ENCODE data around the gene NTM.

The NTM gene

DNA sequence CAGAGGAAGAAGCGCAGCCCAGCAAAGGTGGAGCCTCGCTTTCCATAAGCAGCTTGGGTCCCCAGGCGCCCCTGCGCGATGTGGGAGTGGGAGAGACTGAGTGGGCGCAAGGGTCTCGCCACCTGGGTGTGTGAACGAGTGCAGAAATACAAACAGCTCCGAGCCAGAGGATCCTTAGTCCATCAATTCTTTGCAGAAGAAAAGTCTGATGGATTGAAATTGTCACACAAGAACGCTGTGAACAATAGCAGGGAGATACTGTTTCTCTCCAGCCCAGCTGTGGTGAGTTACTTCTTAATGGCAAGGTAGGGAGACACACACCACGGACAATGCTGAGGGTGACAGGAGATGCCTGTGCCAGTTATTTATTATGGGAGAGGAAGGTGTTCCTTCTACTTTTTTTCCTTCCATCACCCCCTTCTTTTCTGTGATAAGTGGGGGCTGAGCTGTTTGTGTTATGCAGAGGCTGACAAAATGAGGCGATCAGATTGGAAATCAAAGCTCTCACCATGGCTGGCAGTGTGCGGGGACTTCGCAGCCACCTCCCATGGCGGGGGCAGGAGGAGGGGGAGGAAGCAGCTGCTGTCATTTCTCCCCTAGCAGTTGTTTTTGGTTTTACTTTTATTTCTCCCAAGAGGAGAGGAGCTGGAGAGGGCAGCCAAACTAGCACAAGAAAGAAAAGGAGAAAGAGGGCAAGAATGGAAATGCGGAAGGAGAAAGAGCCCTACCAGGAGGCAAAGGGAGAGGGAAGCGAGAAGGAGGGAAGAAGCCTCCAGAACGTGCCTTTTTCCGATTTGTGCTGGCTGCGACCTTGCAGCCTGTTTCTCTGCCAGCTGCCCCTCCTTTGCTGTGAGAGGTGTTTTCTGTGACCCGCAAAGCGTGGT, 755.8 kb downstream of the NTM start (continued):
- TF ChIP-seq, protein P1, sequence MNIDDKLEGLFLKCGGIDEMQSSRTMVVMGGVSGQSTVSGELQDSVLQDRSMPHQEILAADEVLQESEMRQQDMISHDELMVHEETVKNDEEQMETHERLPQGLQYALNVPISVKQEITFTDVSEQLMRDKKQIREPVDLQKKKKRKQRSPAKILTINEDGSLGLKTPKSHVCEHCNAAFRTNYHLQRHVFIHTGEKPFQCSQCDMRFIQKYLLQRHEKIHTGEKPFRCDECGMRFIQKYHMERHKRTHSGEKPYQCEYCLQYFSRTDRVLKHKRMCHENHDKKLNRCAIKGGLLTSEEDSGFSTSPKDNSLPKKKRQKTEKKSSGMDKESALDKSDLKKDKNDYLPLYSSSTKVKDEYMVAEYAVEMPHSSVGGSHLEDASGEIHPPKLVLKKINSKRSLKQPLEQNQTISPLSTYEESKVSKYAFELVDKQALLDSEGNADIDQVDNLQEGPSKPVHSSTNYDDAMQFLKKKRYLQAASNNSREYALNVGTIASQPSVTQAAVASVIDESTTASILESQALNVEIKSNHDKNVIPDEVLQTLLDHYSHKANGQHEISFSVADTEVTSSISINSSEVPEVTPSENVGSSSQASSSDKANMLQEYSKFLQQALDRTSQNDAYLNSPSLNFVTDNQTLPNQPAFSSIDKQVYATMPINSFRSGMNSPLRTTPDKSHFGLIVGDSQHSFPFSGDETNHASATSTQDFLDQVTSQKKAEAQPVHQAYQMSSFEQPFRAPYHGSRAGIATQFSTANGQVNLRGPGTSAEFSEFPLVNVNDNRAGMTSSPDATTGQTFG (tag by site-specific recombination; IDR thresholded peaks at IDR 0.05; ENCODE audit: borderline replicate concordance): no peak

DNA sequence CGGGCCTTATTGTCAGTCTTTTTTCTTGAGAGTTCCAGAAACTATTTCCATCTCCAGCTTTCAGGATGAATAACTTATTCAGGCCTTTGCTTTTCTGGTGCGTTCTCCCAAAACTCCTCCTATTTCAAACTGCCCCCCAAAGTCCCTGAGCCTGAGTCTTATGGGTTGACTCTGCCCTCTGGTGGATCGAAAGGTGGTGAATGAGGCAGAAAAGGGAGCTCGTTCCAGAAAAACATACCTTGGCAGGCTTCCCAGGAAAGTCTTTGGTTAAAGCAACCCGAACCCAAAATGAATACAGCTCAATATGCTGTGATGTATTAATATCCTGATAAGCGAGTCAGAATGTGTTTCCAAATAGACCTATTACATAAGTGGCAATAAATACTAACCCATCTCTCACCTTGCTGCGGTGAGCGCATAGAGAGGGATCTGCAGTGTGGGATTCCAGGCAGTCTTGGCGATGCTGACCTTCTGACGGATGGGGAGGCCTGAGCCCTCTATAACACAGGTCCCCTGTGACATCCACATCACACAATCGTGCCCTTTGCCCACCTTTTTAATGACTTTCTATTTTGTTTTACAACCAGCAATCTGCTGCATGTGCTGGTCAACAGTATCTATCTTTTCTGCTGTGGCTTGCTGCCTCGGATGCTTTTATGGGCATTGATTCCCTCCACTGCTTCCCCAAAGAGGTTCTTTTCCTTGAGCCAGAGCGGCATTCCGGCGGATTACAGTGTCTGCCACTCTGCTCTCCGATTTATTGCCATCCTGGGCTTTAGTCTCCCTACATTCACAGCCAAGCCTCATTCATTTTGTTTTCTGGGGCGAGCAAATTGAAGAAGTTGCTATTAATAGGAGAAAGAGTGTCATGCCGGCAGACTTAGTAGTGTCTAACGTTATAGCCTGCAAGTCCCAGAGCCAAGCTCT, 756.8 kb downstream of the NTM start:
- no peaks in the 10 kb centered on the region for H3K9me3 ChIP-seq (ENCODE audit: control insufficient read depth, insufficient read depth, low read depth, low read length)
- TF ChIP-seq ZNF707 (tag by site-specific recombination; IDR thresholded peaks at IDR 0.05) (no peak), ZNF169 (tag by site-specific recombination; IDR thresholded peaks at IDR 0.05) (no peak), ZNF223 (tag by site-specific recombination; IDR thresholded peaks at IDR 0.05) (no peak), ZNF837 (tag by site-specific recombination; IDR thresholded peaks at IDR 0.05) (no peak), ZNF777 (tag by site-specific recombination; IDR thresholded peaks at IDR 0.05; ENCODE audit: borderline replicate concordance) (no peak), ZNF354C (tag by site-specific recombination; IDR thresholded peaks at IDR 0.05; ENCODE audit: borderline replicate concordance, low read depth) (no peak), ZBTB21 (tag by site-specific recombination; IDR thresholded peaks at IDR 0.05) (no peak), ZNF423 (tag by site-specific recombination; IDR thresholded peaks at IDR 0.05) (no peak), ZNF146 (tag by site-specific recombination; IDR thresholded peaks at IDR 0.05) (no peak), KLF8 (tag by site-specific recombination; IDR thresholded peaks at IDR 0.05) (no peak), ZNF324 (tag by site-specific recombination; IDR thresholded peaks at IDR 0.05) (no peak), ZNF19 (tag by site-specific recombination; IDR thresholded peaks at IDR 0.05; ENCODE audit: low read depth) (no peak)
- TF ChIP-seq, protein P2, sequence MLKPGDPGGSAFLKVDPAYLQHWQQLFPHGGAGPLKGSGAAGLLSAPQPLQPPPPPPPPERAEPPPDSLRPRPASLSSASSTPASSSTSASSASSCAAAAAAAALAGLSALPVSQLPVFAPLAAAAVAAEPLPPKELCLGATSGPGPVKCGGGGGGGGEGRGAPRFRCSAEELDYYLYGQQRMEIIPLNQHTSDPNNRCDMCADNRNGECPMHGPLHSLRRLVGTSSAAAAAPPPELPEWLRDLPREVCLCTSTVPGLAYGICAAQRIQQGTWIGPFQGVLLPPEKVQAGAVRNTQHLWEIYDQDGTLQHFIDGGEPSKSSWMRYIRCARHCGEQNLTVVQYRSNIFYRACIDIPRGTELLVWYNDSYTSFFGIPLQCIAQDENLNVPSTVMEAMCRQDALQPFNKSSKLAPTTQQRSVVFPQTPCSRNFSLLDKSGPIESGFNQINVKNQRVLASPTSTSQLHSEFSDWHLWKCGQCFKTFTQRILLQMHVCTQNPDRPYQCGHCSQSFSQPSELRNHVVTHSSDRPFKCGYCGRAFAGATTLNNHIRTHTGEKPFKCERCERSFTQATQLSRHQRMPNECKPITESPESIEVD (tag by site-specific recombination; IDR thresholded peaks at IDR 0.05): no peak
- TF ChIP-seq, protein P3, sequence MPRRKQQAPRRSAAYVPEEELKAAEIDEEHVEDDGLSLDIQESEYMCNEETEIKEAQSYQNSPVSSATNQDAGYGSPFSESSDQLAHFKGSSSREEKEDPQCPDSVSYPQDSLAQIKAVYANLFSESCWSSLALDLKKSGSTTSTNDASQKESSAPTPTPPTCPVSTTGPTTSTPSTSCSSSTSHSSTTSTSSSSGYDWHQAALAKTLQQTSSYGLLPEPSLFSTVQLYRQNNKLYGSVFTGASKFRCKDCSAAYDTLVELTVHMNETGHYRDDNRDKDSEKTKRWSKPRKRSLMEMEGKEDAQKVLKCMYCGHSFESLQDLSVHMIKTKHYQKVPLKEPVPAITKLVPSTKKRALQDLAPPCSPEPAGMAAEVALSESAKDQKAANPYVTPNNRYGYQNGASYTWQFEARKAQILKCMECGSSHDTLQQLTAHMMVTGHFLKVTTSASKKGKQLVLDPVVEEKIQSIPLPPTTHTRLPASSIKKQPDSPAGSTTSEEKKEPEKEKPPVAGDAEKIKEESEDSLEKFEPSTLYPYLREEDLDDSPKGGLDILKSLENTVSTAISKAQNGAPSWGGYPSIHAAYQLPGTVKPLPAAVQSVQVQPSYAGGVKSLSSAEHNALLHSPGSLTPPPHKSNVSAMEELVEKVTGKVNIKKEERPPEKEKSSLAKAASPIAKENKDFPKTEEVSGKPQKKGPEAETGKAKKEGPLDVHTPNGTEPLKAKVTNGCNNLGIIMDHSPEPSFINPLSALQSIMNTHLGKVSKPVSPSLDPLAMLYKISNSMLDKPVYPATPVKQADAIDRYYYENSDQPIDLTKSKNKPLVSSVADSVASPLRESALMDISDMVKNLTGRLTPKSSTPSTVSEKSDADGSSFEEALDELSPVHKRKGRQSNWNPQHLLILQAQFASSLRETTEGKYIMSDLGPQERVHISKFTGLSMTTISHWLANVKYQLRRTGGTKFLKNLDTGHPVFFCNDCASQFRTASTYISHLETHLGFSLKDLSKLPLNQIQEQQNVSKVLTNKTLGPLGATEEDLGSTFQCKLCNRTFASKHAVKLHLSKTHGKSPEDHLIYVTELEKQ (tag by site-specific recombination; IDR thresholded peaks at IDR 0.05; ENCODE audit: borderline replicate concordance): no peak
- TF ChIP-seq, protein P4, sequence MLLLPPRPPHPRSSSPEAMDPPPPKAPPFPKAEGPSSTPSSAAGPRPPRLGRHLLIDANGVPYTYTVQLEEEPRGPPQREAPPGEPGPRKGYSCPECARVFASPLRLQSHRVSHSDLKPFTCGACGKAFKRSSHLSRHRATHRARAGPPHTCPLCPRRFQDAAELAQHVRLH (tag by site-specific recombination; IDR thresholded peaks at IDR 0.05): no peak
- H3K27ac ChIP-seq (ENCODE audit: extremely low read depth, low read depth, low read length): no peak overlapping the region
- H3K36me3 ChIP-seq (ENCODE audit: control insufficient read depth in 2 of 2, insufficient read depth in 1 of 2, low read length in 2 of 2): no peaks in the 10 kb centered on the region
- H3K4me1 ChIP-seq (ENCODE audit: control insufficient read depth, insufficient read depth, low read length): 0 out of 2 replicates have a peak, but pooled peaks cover 3% of the 10 kb centered on the region
- POLR2A ChIA-PET: no interaction called here
- CTCF ChIA-PET: interaction anchor here (0.6 to 2.2 kb wide), 15 partner anchors 12 to 644 kb away, joined by 3 to 14 read pairs (median 4); no protein-coding TSS in a partner anchor
- no peak overlapping the region for H3K4me3 ChIP-seq (ENCODE audit: low read depth, low read length)

Data from HEK293 (cell line).